ENCODE measurements around the gene CCND1.

The CCND1 gene

DNA sequence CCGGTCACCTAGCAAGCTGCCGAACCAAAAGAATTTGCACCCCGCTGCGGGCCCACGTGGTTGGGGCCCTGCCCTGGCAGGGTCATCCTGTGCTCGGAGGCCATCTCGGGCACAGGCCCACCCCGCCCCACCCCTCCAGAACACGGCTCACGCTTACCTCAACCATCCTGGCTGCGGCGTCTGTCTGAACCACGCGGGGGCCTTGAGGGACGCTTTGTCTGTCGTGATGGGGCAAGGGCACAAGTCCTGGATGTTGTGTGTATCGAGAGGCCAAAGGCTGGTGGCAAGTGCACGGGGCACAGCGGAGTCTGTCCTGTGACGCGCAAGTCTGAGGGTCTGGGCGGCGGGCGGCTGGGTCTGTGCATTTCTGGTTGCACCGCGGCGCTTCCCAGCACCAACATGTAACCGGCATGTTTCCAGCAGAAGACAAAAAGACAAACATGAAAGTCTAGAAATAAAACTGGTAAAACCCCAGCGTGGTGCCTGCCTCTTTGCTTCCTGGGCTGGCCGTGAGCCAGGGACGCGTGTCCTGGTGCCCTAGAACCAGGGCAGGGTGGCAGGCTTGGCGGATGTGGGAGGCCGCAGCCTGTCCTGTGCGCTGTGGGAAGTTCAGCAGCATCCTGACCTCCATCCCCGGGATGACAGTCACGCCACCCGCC is 13.2 kb downstream of the CCND1 start:
- DNase-seq = no peak

DNA sequence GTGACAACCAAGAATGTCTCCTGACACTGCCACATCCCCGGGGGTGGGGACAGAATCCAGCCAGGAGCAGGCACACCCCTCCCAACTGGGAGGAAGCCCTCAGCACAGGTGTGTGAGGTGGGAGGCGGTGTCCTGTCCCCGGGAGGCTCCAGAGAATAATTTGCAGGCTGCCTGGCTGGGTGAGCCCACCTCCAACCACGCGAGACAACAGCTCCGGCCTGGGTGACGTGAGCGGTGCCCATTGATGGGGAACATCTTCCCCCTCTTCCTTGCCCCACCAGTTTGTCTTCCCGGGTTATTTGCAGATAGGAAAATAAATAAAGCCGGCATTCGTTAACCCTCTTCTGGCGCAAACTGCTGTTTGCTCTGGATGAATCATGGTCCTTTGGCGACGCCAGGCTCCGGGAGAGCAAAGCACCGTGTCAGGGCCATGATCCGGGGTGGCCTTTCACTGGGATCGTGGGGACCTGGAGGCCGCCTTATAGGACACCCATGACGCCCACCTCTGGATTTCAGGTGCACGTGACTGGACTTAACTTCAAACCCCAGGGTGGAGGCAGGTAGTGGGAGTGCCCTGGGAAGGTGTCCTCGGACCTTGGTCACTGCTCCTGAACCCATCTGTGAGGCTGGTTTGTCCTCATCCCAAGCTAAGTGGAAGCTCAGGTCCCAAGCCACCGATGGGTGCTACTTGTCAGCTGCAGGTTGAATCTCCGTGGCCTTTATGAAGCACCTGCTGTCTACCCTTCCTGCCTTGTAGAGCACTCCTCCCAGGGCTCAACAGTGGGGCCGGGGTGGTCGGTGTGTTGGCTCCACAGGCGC is 13.9 kb downstream of the CCND1 start:
- no peak for DNase-seq

DNA sequence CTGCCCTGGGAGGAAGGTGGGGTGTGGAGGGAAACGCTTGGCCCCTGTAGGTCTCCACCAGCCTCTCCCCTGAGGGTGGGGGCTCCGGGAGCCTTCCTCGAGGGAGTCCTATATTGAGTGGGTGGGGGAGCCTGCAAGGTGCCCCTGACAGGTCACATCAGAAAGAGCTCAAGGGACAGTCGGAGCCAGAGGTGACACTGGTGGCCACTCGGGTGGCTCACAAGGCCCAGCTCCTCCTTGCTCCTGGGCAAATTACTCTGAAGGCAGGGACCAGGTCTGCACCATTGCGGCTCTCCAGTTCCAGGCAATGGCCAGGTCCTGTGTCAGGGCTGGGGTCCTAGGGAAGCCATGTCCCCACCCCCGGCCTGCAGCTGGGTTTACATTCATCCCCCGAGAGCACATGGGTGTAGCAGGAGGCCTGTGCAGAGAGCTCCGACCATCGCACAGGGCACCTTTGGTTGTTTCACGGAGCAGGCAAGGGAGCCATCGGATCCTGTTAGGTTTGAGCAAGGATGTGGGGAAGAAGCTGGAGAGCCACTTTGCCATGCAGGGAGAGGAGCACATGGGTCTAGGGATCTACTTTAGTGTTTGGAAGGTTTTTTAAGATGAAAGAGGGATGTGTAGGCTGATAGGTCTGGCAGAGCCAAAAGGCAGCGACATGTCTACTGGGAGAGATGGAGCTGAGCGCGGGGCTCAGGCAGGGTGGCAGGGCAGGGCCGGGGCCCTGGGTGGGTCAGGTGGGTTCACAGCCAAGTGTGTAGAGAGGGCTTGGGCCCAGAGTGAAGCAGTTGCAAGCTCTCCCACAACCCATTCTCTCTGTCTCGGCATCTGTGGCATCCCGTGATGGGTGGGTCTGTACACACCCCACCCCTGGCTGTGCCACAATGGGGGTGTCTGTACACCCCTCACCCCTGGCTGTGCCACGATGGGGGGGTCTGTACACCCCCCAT is 14.8 kb downstream of the CCND1 start:
- no peak for DNase-seq

DNA sequence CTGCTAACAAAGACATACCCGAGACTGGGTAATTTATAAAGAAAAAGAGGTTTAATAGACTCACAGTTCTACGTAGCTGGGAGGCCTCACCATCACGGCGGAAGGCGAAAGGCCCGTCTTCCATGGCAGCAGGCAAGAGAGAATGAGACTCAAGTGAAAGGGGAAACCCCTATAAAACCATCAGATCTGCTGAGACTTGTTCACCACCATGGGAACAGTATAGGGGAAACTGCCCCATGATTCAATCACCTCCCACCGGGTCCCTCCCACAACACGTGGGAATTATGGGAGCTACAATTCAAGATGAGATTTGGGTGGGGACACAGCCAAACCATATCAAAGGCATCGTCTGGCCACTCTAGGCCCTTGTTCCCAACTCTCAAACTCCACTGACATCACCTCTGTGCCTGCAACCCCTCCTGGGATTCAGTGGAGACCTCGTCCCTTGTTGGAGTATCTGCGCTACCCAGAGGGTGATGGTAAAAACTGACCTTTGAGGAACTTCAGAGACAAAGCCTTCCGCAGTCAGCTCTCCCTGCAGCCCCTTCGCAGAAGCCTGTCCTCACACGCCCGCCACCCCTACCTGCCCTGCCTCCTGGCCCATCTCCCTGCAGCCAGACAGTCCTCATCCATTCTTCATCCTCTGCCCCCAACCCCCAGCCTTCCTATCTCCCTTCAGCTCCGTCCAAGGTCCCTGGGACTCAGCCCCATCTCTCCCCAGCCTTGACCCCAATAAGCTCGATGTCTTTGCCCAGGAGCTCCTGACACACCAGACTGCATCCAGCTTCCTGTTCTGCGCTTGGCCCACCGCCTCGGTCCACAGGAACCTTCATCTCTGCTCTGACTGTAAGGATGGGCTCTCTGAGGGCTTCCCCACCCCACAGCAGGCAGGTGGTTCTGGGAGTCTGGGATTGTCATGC is 15.8 kb downstream of the CCND1 start:
- no peak for DNase-seq

DNA sequence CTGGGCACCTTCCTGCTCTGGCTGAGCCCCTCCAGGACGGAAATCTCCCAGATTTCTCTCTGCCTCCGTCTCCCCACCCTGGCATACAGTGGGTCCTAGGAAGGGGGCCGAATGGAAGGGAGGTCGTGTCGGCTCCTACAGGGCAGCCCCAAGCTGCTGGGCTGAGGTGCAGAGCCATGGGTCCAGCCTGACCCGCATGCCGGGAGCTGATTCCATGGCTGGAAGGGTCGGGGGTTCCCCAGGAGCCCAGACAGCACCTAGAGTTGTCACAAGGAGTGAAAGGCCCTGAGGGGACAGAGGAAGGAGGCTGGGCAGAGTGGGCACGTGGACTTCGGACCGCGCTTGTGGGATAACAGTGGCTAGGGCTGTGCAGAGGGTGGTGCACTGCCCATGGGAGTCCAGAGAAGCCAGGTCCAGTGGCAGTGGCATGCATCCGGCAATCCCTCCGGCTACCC is 16.5 kb downstream of the CCND1 start:
- no peak for DNase-seq

- DNase-seq = no peak
Observed at GRCh38 chr11:69657911-69658625, 17.1 kb downstream of the CCND1 start.

GRCh38 chr11:69658626-69659450 is 17.9 kb downstream of the CCND1 start:
- DNase-seq = no peak

DNA sequence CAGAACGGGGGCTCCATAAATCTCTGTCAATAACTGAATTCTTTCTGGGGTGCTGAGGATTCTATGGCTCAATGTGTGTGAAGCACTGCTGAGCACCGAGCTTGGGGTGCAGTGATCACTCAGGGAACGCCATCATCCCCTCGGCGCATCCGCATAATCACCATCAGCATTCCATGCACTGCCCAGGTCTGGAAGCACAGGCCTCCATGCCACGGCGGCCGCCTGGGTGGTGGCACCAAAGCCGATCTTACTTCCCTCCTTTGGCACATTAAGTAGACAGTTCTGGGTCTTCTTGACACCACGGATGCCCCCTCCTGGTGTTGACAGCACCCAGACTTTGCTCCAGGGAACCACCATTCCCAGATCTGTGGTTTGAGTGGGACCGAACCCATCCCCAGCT is 18.6 kb downstream of the CCND1 start:
- DNase-seq = no peak

- no peak for DNase-seq
Observed at GRCh38 chr11:69660001-69660500, 19.1 kb downstream of the CCND1 start.

DNA sequence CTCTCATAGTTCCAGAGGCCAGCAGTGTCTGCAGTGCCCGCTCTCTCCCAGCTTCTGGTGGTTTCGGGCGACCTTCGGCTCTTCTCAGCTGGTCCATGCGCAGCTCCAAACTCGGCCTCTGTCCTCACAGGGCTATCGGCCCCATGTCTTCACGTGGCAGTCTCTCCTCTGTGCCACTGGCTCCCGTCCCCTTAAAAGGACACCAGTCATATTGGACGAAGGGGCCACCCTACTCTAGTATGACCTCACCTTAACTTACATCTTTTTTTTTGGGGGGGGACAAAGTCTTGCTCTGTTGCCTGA is 20.4 kb downstream of the CCND1 start:
- no peak for DNase-seq

GRCh38 chr11:69662021-69662698 is 21.2 kb downstream of the CCND1 start:
- no peak for DNase-seq

GRCh38 chr11:69662806-69663205 is 21.9 kb downstream of the CCND1 start:
- no peak for DNase-seq

GRCh38 chr11:69663326-69663725 is 22.4 kb downstream of the CCND1 start:
- DNase-seq = no peak

DNA sequence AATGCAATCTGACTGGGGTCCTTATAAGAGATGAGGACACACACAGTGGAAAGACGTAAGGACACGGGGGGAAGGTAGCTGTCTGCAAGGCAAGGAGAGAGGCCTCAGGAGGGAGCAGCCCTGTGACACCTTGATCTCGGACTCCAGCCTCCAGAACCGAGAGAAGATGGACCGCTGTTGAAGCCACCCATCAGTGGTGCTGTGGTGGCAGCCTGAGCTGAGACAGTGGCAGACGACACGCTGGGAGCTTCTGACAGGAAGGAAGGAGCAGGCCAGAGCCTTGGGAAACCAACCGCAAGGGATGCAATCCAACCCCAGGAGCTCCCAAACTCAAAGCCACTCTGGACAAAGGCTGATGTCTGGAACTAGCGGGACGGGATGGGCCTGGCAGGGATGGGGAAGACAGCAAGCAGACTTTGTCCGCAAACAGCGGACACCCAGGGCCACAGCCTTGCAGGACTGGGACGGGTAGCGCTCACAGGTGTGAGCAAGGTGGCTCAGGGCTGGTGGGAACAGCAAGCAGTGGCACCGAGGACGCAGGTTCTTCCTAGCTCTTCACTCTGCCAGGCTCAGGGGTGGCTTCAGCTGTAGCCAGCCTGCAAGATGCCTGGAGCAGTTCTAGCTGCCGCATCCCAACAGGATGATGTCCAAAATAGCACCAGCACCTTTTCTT is 23.3 kb downstream of the CCND1 start:
- no peak for DNase-seq

DNA sequence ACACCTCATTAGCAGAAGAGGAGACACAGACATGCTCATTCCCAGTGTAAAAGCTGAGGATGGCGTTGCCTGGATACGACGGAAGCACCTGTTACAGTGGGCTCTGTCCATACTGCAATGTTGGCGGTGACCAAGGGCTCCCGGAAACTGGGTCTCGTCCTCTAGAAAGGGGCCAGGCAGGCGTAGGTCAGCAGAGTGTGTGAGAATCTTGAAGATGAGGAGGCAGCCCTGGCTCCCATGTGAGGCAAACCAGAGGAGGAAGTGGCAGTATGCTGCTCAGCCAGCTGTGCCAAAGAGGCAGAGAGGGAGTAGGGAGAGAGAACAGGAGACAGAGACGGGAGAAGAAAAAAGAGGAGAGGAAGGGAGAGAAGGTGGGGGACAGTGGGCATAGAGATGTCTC is 23.9 kb downstream of the CCND1 start:
- DNase-seq = no peak

- no peak for DNase-seq
Observed at GRCh38 chr11:69665669-69666068, 24.7 kb downstream of the CCND1 start.

DNA sequence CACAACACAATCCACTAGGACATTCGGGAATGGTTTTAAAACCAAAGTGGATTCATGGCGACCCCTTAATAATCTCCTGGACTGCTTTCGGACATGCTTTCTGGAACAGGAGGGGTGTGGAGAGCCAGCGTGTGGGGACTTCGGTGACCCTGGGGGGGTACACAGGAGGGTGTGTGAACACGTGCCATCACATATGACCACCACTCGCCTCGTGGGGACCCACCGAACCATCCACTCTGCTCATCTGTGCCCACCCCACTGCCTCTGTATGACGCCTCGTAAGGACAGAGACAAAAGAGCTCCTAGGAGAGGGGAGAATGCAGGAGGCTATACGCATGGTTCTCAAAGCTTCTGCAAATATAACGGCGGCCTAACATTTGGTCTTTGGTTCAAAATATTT is 25.3 kb downstream of the CCND1 start:
- DNase-seq = no peak

GRCh38 chr11:69666752-69667536 is 26.0 kb downstream of the CCND1 start:
- no peak for DNase-seq
